Measurements from ENCODE around the gene CFAP46.

GRCh38 chr10:132761395-132762060 lies 180.8 kb downstream of the CFAP46 start:
- TF ChIP-seq NFXL1 (IDR thresholded peaks at IDR 0.05; ENCODE audit: borderline replicate concordance) (no peak), CREM (IDR thresholded peaks at IDR 0.05; ENCODE audit: low read depth) (no peak), CTCF (IDR thresholded peaks at IDR 0.05 in 2 of 3, conservative IDR thresholded peaks at IDR 0.05 in 1 of 3; ENCODE audit: control insufficient read depth in 2 of 3, extremely low read depth in 1 of 3, insufficient read depth in 1 of 3, low read depth in 3 of 3, low read length in 3 of 3) (no peak), YY1 (IDR thresholded peaks at IDR 0.05; ENCODE audit: low read depth, low read length) (no peak), NR2C1 (IDR thresholded peaks at IDR 0.05) (no peak), HDAC2 (IDR thresholded peaks at IDR 0.05) (no peak), BACH1 (IDR thresholded peaks at IDR 0.05; ENCODE audit: borderline replicate concordance) (no peak), ATF2 (IDR thresholded peaks at IDR 0.05; ENCODE audit: low read length) (no peak), SUZ12 (IDR thresholded peaks at IDR 0.05; ENCODE audit: unreplicated experiment) (no peak), ZNF24 (IDR thresholded peaks at IDR 0.05) (no peak), MYC (IDR thresholded peaks at IDR 0.05; ENCODE audit: insufficient read depth, insufficient read length, insufficient replicate concordance, low read length, severe bottlenecking) (no peak)
